IMR-90 (cell line): ENCODE measurements around the gene CYP27C1. TPM values are rescaled to one million over a fixed set of nuclear protein-coding genes. Genes with fewer than 3 reads are reported as not detected.
A peak's percentile ranks its signal among the peaks of the same experiment; 100 is the strongest.

ENCODE experiments used
- ATAC-seq: fragments of 200-7000 bp; cut with Tn5 transposase; 2 replicates; pipeline ENCODE4 v1.9.1; 2020; ENCODE audit warnings: low read depth, mild to moderate bottlenecking, moderate library complexity
- BruUV-seq: library from RNA; stranded (reverse); fragments of 400-500 nt; replicated peaks from 2 replicates; lab custom pipeline; 2021; lab: Mats Ljungman, UMichigan
- CTCF ChIA-PET: fragments of 300-600 bp; formaldehyde crosslinking; extraction: SDS; loops from one replicate; lab custom pipeline; 2021; ENCODE audit warnings: antibody characterized with exemption; lab: Yijun Ruan, JAX
- POLR2A ChIA-PET: fragments of 300-600 bp; sonication (Branson Sonifier 250); formaldehyde crosslinking; loops from one replicate; lab custom pipeline; 2022; ENCODE audit warnings: antibody characterized with exemption; ENCODE audit not compliant: unreplicated experiment; lab: Charles Lee
- DNase-seq: peaks from one replicate; pipeline ENCODE4 v3.0.0; 2013
- H2AFZ ChIP-seq: replicated peaks from 2 replicates; pipeline ENCODE3; 2013; ENCODE audit warnings: low read length, mild to moderate bottlenecking; ENCODE audit not compliant: poor library complexity
- H2AK5ac ChIP-seq: 2 replicates; pipeline ENCODE4 v1.6.1; 2013; ENCODE audit warnings: low read depth, low read length, inconsistent platforms
- H2AK9ac ChIP-seq: replicated peaks from 2 replicates; pipeline ENCODE3; 2013; ENCODE audit warnings: mild to moderate bottlenecking, low read depth, low read length, moderate library complexity; ENCODE audit not compliant: poor library complexity
- H2BK120ac ChIP-seq: 2 replicates; pipeline ENCODE4 v1.6.1; 2013; ENCODE audit warnings: low read depth, low read length, inconsistent platforms
- H2BK15ac ChIP-seq: 3 replicates; pipeline ENCODE4 v1.6.1; 2013; ENCODE audit warnings: low read depth, low read length, inconsistent platforms
- H2BK20ac ChIP-seq: 2 replicates; pipeline ENCODE4 v1.6.1; 2013; ENCODE audit warnings: low read depth, mild to moderate bottlenecking, inconsistent platforms, low read length, moderate library complexity
- H2BK5ac ChIP-seq: 2 replicates; pipeline ENCODE4 v1.6.1; 2013; ENCODE audit warnings: mild to moderate bottlenecking, low read depth, low read length, inconsistent platforms; ENCODE audit not compliant: poor library complexity, severe bottlenecking
- H3K14ac ChIP-seq: replicated peaks from 2 replicates; pipeline ENCODE4 v1.6.1; 2013; ENCODE audit warnings: low read depth, low read length, inconsistent platforms
- H3K18ac ChIP-seq: 2 replicates; pipeline ENCODE4 v1.6.1; 2013; ENCODE audit warnings: low read depth, low read length, control low read depth
- H3K23ac ChIP-seq: 2 replicates; pipeline ENCODE4 v1.6.1; 2013; ENCODE audit warnings: low read depth, low read length, inconsistent platforms
- H3K27ac ChIP-seq: 2 replicates; pipeline ENCODE4 v1.5.1; 2013; ENCODE audit warnings: mild to moderate bottlenecking, control low read depth, low read length; ENCODE audit not compliant: insufficient read depth
- H3K27me3 ChIP-seq: 2 replicates; pipeline ENCODE4 v1.6.1; 2013; ENCODE audit warnings: low read length; ENCODE audit not compliant: control insufficient read depth, insufficient read depth
- H3K36me3 ChIP-seq: 2 replicates; pipeline ENCODE4 v1.6.1; 2013; ENCODE audit warnings: low read length, mixed read lengths; ENCODE audit not compliant: control insufficient read depth, insufficient read depth
- H3K4ac ChIP-seq: 2 replicates; pipeline ENCODE4 v1.6.1; 2013; ENCODE audit warnings: low read depth, low read length, inconsistent platforms
- H3K4me1 ChIP-seq: 2 replicates; pipeline ENCODE4 v1.6.1; 2013; ENCODE audit warnings: low read length, mixed read lengths; ENCODE audit not compliant: control insufficient read depth, insufficient read depth
- H3K4me2 ChIP-seq: 2 replicates; pipeline ENCODE4 v1.6.1; 2013; ENCODE audit warnings: low read depth, mild to moderate bottlenecking, control low read depth, low read length, moderate library complexity
- H3K4me3 ChIP-seq: 2 replicates; pipeline ENCODE4 v1.5.1; 2013; ENCODE audit warnings: low read depth, mild to moderate bottlenecking, control low read depth, low read length, moderate library complexity; ENCODE audit not compliant: insufficient read depth
- H3K56ac ChIP-seq: 2 replicates; pipeline ENCODE4 v1.6.1; 2013; ENCODE audit warnings: low read length, inconsistent platforms; ENCODE audit not compliant: insufficient read depth; ENCODE audit errors: extremely low read depth
- H3K79me1 ChIP-seq, 2 experiments: 2 replicates each; pipeline ENCODE4 v1.6.1; 2013; ENCODE audit warnings: low read length in 2 of 2, inconsistent platforms in 1 of 2, low read depth in 1 of 2
- H3K9ac ChIP-seq: 2 replicates; pipeline ENCODE4 v1.6.1; 2013; ENCODE audit warnings: low read depth, low read length, control low read depth
- H3K9me1 ChIP-seq: 2 replicates; pipeline ENCODE4 v1.6.1; 2013; ENCODE audit warnings: low read length, inconsistent platforms; ENCODE audit not compliant: insufficient read depth
- H3K9me3 ChIP-seq: 2 replicates; pipeline ENCODE4 v1.6.1; 2013; ENCODE audit warnings: low read length; ENCODE audit not compliant: control insufficient read depth, insufficient read depth
- H4K20me1 ChIP-seq: 2 replicates; pipeline ENCODE4 v1.6.1; 2013; ENCODE audit warnings: low read length, inconsistent platforms; ENCODE audit not compliant: insufficient read depth
- H4K5ac ChIP-seq: 2 replicates; pipeline ENCODE4 v1.6.1; 2013; ENCODE audit warnings: mild to moderate bottlenecking, low read depth, low read length, control low read depth
- H4K8ac ChIP-seq, 2 experiments: 2 replicates each; pipeline ENCODE4 v1.6.1; 2013; ENCODE audit warnings: low read depth in 2 of 2, low read length in 2 of 2, control low read depth in 1 of 2, inconsistent platforms in 1 of 2
- H4K91ac ChIP-seq: 2 replicates; pipeline ENCODE4 v1.6.1; 2013; ENCODE audit warnings: low read depth, low read length, inconsistent platforms; ENCODE audit not compliant: insufficient read depth
- BHLHE40 ChIP-seq: fragments of 150-350 bp; IDR thresholded peaks from 2 replicates; pipeline ENCODE4 v1.6.1; 2016; ENCODE audit warnings: mild to moderate bottlenecking, low read depth, low read length
- FOS ChIP-seq: fragments of 150-350 bp; IDR thresholded peaks from 2 replicates; pipeline ENCODE4 v1.6.1; 2016; ENCODE audit warnings: low read depth, low read length
- MAZ ChIP-seq: IDR thresholded peaks from 2 replicates; pipeline ENCODE4 v1.6.1; 2012; ENCODE audit warnings: low read depth, mild to moderate bottlenecking, low read length, improper control_type of control experiment, moderate library complexity, borderline replicate concordance
- MXI1 ChIP-seq: IDR thresholded peaks from 2 replicates; pipeline ENCODE4 v1.6.1; 2012; ENCODE audit warnings: low read depth, mild to moderate bottlenecking, low read length, moderate library complexity, borderline replicate concordance
- POLR2A ChIP-seq: IDR thresholded peaks from 2 replicates; pipeline ENCODE4 v1.6.1; 2012; ENCODE audit warnings: mild to moderate bottlenecking, low read depth, low read length
- RAD21 ChIP-seq: IDR thresholded peaks from 2 replicates; pipeline ENCODE4 v1.6.1; 2012; ENCODE audit warnings: low read length, improper control_type of control experiment
- RCOR1 ChIP-seq: IDR thresholded peaks from 2 replicates; pipeline ENCODE4 v1.6.1; 2012; ENCODE audit warnings: mild to moderate bottlenecking, low read length, improper control_type of control experiment; ENCODE audit not compliant: insufficient replicate concordance
- WGBS, 2 experiments: methylation state at CpG; one replicate each; pipeline versions ENCODE4 v1.1.5 to v1.1.7; 2013; ENCODE audit warnings: missing lambda C conversion rate in 2 of 2; ENCODE audit not compliant: insufficient read length in 1 of 2; ENCODE audit errors: extremely low coverage in 2 of 2; 5-methylcytosine and 5-hydroxymethylcytosine counted together
- dilution Hi-C: fragments of 300-500 bp; cut with HindIII; formaldehyde crosslinking; loops from one replicate; pipeline ENCODE4 v1.14.3; 2018; ENCODE audit warnings: low sequenced_read_pairs; ENCODE audit not compliant: unreplicated experiment
- in situ Hi-C: fragments of 300-500 bp; cut with MboI; formaldehyde crosslinking; loops from 3 replicates; pipeline ENCODE4 v1.14.3; 2019; ENCODE audit warnings: low sequenced_read_pairs, inconsistent platforms, mixed read lengths
- intact Hi-C: fragments of 100-400 bp; cut with micrococcal nuclease; formaldehyde crosslinking; loops from 2 replicates; pipeline ENCODE4 v1.10.0; 2022
- polyA plus RNA-seq, 3 experiments: library from polyadenylated mRNA; depleted of rRNA; stranded (reverse); fragments of >200 nt; gene quantifications; 2 replicates each; pipeline ENCODE4 v1.2.3, GENCODE V29; 2012; ENCODE audit warnings: low replicate concordance in 1 of 3
- total RNA-seq: library from RNA; depleted of rRNA; stranded (reverse); fragments of >200 nt; gene quantifications from 2 replicates; pipeline ENCODE4 v1.2.3, GENCODE V29; 2012

The CYP27C1 gene
- total and polyA plus RNA-seq, 2 of the 4 experiments (the other 2 are of a cell fraction) = not detected

DNA sequence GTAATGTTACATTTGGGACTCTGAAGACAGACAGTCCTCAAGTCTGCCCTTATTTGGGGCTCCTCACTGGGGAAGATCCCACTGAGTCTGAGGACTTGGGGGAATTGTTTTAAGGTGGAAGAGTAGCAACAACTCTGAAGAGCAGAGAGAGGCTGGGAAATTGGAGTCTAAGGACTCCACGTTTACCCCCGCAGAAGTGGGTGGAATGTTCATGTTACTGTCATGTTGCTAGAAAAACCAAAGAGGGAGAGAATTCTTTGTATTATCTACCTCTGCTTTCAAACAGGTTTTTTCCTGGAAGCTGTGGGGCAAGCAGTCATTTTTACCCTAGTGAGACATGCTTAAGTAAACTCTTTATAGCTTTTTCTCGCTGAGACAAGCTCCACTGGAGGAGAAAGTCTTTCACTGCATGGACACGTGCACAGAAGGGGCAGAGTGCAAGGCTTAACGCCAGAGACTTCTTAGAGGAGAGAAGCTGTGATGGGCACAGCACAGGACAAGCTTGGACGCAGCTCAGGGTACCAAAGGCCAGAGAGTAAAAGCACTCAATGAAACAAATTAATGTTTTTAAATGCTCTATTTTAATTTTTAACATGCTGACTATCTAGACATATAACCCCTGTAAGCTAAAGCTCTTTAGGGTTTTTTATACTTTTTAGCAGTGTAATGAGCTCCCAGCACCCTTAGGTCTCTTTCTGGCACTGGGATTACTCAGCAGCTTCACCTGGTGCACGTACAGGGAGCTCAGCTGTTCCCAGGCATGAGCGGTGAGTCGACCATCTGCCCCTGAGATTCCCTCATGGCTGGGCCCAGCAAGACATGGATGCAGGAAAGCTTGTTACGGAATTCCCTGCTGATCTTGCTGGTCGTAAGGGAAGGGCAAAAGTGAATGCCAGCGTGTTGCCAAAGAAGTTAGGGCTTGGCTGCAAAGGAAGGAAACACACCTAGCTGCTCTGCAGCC, 58.6 kb downstream of the CYP27C1 start:
- Histone ChIP-seq H2AK5ac (no peak overlapping the region), H3K9me3 (peaks cover 1% of the 10 kb centered on the region; the same call in 1 of the 2 replicates), H2BK120ac (no peak overlapping the region), H3K27me3 (peaks cover 11% of the 10 kb centered on the region), H3K4ac (no peak overlapping the region), H2BK5ac (no peak overlapping the region), H3K18ac (no peak overlapping the region), H3K14ac (no peak overlapping the region), H3K9me1 (0 out of 2 replicates have a peak, but pooled peaks cover 2% of the 10 kb centered on the region), H2BK15ac (no peak overlapping the region), H2AFZ (no peak overlapping the region), H3K79me1 (no peaks in the 10 kb centered on the region), H4K5ac (no peak overlapping the region), H2BK20ac (no peak overlapping the region), H3K4me3 (no peak overlapping the region), H2AK9ac (no peak overlapping the region), H3K23ac (no peak overlapping the region), H3K4me2 (no peak overlapping the region), H3K9ac (no peak overlapping the region), H4K8ac (no peak overlapping the region), H4K20me1 (no peaks in the 10 kb centered on the region), H3K4me1 (peaks cover 3% of the 10 kb centered on the region; the same call in 1 of the 2 replicates), H4K91ac (no peak overlapping the region), H3K27ac (no peak overlapping the region), H3K36me3 (no peaks in the 10 kb centered on the region), H3K56ac (no peak overlapping the region)
- DNase-seq (no peak), ATAC-seq (peak; percentile 28; the same call in 1 of the 2 replicates)
- CTCF ChIA-PET = interaction anchor here (0.6 to 1.0 kb wide), 2 partner anchors 22 to 37 kb away, joined by 3 to 4 read pairs; no protein-coding TSS in a partner anchor
- in situ Hi-C loops = no loop called here
- intact Hi-C loops = no loop called here
- dilution Hi-C loops = no loop called here
- POLR2A ChIA-PET = no interaction called here
- TF ChIP-seq MXI1 = no peak
- TF ChIP-seq RCOR1 = no peak
- TF ChIP-seq BHLHE40 = no peak
- no peak for TF ChIP-seq RAD21
- TF ChIP-seq MAZ = no peak
- TF ChIP-seq FOS = no peak
- no peak for TF ChIP-seq POLR2A
- BruUV-seq = no TSS peak
- 77% methylated on average over 4 of the region's 12 CpGs; no CpG with 5 or more reads in 1 of the 2 experiments for WGBS, 2 experiments
